ENCODE data around the gene DAPK2. TPM values are rescaled to one million over a fixed set of nuclear protein-coding genes. Genes with fewer than 3 reads are reported as not detected.
A peak's percentile ranks its signal among the peaks of the same experiment; 100 is the strongest.
"Not testable (repeated sequence)": the region's sequence is repeated elsewhere in the genome, so short reads cannot be mapped to it uniquely, and the experiment has no call there.

DAPK2 gene
- total RNA-seq, 1 donor from 2014 or later, result 39.0 TPM

- Histone ChIP-seq H3K36me3 (peaks cover 20% of the 10 kb centered on the region), H3K4me1 (peaks cover 57% of the 10 kb centered on the region), H3K27ac (replicated peaks) (peak overlapping the region; percentile 87)
These were observed 78.7 kb downstream of the DAPK2 start for GRCh38 chr15:63967616-63968015.

DNA sequence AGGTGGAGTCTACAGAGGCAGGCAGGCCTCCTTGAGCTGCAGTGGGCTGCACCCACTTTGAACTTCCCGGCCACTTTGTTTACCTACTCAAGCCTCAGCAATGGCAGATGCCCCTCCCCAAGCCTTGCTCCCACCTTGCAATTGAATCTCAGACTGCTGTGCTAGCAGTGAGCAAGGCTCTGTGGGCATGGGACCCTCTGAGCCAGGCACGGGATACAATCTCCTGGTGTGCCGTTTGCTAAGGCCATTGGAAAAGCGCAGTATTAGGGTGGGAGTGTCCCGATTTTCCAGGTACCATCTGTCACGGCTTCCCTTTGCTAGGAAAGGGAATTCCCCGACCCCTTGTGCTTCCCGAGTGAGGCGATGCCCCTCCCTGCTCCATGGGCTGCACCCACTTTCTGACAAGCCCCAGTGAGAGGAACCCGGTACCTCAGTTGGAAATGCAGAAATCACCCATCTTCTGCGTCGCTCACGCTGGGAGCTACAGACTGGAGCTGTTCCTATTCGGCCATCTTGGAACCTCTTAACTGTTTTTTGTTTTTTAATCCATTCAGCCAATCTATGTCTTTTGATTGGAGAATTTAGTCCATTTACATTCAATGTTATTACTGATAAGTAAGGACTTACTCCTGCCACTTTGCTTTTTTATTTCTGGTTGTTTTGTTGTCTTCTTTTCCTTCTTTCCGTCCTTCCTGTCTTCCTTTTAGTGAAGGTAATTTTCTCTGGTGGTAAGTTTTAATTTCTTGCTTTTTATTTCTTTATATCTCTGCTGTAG, 83.2 kb downstream of the DAPK2 start:
- DNase-seq; intact Hi-C loops (cut with micrococcal nuclease); H3K27me3 ChIP-seq (ENCODE audit: low read depth); H3K4me3 ChIP-seq; H3K27ac ChIP-seq (replicated peaks); H3K9me3 ChIP-seq (replicated peaks): not testable (repeated sequence)
- Histone ChIP-seq H3K4me1 (peaks cover 13% of the 10 kb centered on the region), H3K36me3 (peaks cover 20% of the 10 kb centered on the region)

More at GRCh38 chr15:63967616-63968015, 78.7 kb downstream of the DAPK2 start:
- Histone ChIP-seq H3K27me3 (ENCODE audit: low read depth) (no peaks in the 10 kb centered on the region), H3K9me3 (replicated peaks) (peaks cover 7% of the 10 kb centered on the region), H3K4me3 (no peak overlapping the region)
- TF ChIP-seq CTCF (IDR thresholded peaks at IDR 0.05; ENCODE audit: borderline replicate concordance), result no peak
- no peak for DNase-seq
- intact Hi-C loops (cut with micrococcal nuclease), result no loop called here

DNA sequence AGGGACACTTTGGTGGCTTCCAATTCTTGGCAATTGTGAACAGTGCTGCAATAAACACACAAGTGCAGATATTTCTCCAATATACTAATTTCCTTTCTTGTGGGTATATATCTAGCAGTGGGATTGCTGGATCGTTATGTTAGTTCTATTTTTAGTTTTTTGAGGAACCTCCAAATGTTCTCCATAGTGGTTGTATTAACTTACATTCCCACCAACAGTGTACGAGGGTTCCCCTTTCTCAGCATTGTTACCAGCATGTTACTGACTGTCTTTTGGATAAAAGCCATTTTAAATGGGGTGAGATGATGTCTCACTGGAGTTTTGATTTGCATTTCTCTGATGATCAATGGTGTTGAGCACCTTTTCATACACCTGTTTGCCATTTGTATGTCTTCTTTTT, 92.8 kb downstream of the DAPK2 start:
- no peak overlapping the region for H3K27ac ChIP-seq (replicated peaks)
- intact Hi-C loops (cut with micrococcal nuclease), result no loop called here
- no peak for DNase-seq
- no peak for TF ChIP-seq CTCF (IDR thresholded peaks at IDR 0.05; ENCODE audit: borderline replicate concordance)
- peaks cover 5% of the 10 kb centered on the region for H3K36me3 ChIP-seq
- H3K27me3 ChIP-seq (ENCODE audit: low read depth), result no peaks in the 10 kb centered on the region
- peaks cover 7% of the 10 kb centered on the region for H3K9me3 ChIP-seq (replicated peaks)
- no peak overlapping the region for H3K4me3 ChIP-seq
- H3K4me1 ChIP-seq, result no peaks in the 10 kb centered on the region

GRCh38 chr15:63950911-63951481, 95.3 kb downstream of the DAPK2 start:
- H3K9me3 ChIP-seq (replicated peaks), result no peaks in the 10 kb centered on the region
- no peak overlapping the region for H3K27ac ChIP-seq (replicated peaks)
- intact Hi-C loops (cut with micrococcal nuclease), result no loop called here
- H3K4me1 ChIP-seq, result no peaks in the 10 kb centered on the region
- no peak for TF ChIP-seq CTCF (IDR thresholded peaks at IDR 0.05; ENCODE audit: borderline replicate concordance)
- no peak for DNase-seq
- H3K27me3 ChIP-seq (ENCODE audit: low read depth), result no peaks in the 10 kb centered on the region
- peaks cover 5% of the 10 kb centered on the region for H3K36me3 ChIP-seq
- H3K4me3 ChIP-seq, result no peak overlapping the region

GRCh38 chr15:63948971-63949370, 97.3 kb downstream of the DAPK2 start:
- Histone ChIP-seq H3K9me3 (replicated peaks) (no peaks in the 10 kb centered on the region), H3K4me1 (peaks cover 7% of the 10 kb centered on the region), H3K27ac (replicated peaks) (no peak overlapping the region), H3K36me3 (peaks cover 5% of the 10 kb centered on the region), H3K27me3 (ENCODE audit: low read depth) (no peaks in the 10 kb centered on the region), H3K4me3 (no peak overlapping the region)
- DNase-seq, result no peak
- intact Hi-C loops (cut with micrococcal nuclease), result loop anchor here (10.0 kb wide), 1 partner anchor 96 kb away; the partner anchor contains the start of gene DAPK2
- no peak for TF ChIP-seq CTCF (IDR thresholded peaks at IDR 0.05; ENCODE audit: borderline replicate concordance)

DNA sequence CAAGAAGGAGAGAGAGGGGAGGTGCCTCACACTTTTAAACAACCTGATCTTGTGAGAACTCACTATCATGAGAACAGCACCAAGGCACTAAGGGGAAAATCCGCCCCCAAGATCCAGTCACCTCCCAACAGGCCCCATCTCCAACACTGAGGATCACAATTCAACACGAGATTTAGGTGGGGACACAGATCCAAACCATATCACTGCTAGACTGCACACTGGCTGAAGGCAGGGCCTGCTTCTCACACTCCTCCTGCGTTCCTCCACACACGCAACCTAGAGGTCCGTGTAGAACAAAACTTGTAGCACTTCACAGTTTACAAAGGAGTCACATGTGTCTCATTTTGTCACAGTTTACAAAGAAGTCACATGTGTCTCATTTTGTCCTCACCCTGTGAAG, 97.8 kb downstream of the DAPK2 start:
- no peak for TF ChIP-seq CTCF (IDR thresholded peaks at IDR 0.05; ENCODE audit: borderline replicate concordance)
- no peak for DNase-seq
- Histone ChIP-seq H3K36me3 (peaks cover 5% of the 10 kb centered on the region), H3K4me3 (no peak overlapping the region), H3K4me1 (peaks cover 7% of the 10 kb centered on the region), H3K9me3 (replicated peaks) (no peaks in the 10 kb centered on the region), H3K27me3 (ENCODE audit: low read depth) (no peaks in the 10 kb centered on the region), H3K27ac (replicated peaks) (no peak overlapping the region)
- intact Hi-C loops (cut with micrococcal nuclease), result loop anchor here (10.0 kb wide), 1 partner anchor 96 kb away; the partner anchor contains the start of gene DAPK2
